ENCODE data around the gene SUCLA2. TPM values are rescaled to one million over a fixed set of nuclear protein-coding genes. Genes with fewer than 3 reads are reported as not detected.
"Not testable (repeated sequence)": the region's sequence is repeated elsewhere in the genome, so short reads cannot be mapped to it uniquely, and the experiment has no call there.

Gene SUCLA2
- total RNA-seq, 1 donor from 2014 or later = 51.9 TPM

GRCh38 chr13:47945738-47946137 is 55.3 kb downstream of the SUCLA2 start:
- no peaks in the 10 kb centered on the region for H3K9me3 Mint-ChIP-seq
- no peak overlapping the region for H3K27ac Mint-ChIP-seq
- TF ChIP-seq, protein P1, sequence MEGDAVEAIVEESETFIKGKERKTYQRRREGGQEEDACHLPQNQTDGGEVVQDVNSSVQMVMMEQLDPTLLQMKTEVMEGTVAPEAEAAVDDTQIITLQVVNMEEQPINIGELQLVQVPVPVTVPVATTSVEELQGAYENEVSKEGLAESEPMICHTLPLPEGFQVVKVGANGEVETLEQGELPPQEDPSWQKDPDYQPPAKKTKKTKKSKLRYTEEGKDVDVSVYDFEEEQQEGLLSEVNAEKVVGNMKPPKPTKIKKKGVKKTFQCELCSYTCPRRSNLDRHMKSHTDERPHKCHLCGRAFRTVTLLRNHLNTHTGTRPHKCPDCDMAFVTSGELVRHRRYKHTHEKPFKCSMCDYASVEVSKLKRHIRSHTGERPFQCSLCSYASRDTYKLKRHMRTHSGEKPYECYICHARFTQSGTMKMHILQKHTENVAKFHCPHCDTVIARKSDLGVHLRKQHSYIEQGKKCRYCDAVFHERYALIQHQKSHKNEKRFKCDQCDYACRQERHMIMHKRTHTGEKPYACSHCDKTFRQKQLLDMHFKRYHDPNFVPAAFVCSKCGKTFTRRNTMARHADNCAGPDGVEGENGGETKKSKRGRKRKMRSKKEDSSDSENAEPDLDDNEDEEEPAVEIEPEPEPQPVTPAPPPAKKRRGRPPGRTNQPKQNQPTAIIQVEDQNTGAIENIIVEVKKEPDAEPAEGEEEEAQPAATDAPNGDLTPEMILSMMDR (conservative IDR thresholded peaks at IDR 0.05) = no peak
- no peaks in the 10 kb centered on the region for H3K4me1 Mint-ChIP-seq (ENCODE audit: unreplicated experiment)
- H3K27me3 Mint-ChIP-seq = no peaks in the 10 kb centered on the region
- DNase-seq (ENCODE audit: extremely low spot score, unreplicated experiment) = no peak
- H3K4me3 Mint-ChIP-seq = no peak overlapping the region
- H3K36me3 Mint-ChIP-seq = peaks cover 39% of the 10 kb centered on the region

- not testable (repeated sequence) for H3K27me3 Mint-ChIP-seq
- H3K36me3 Mint-ChIP-seq = peaks cover 39% of the 10 kb centered on the region
Observed at GRCh38 chr13:47945146-47945545, 55.9 kb downstream of the SUCLA2 start.

GRCh38 chr13:47934371-47934770 is 66.7 kb downstream of the SUCLA2 start:
- TF ChIP-seq, protein P1 (conservative IDR thresholded peaks at IDR 0.05) = no peak
- H3K27me3 Mint-ChIP-seq = no peaks in the 10 kb centered on the region
- peaks cover 23% of the 10 kb centered on the region for H3K36me3 Mint-ChIP-seq
- H3K27ac Mint-ChIP-seq = peak overlapping the region; percentile 37
- no peak for DNase-seq (ENCODE audit: extremely low spot score, unreplicated experiment)
- no peaks in the 10 kb centered on the region for H3K9me3 Mint-ChIP-seq
- H3K4me3 Mint-ChIP-seq = no peak overlapping the region
- peaks cover 20% of the 10 kb centered on the region for H3K4me1 Mint-ChIP-seq (ENCODE audit: unreplicated experiment)

More at GRCh38 chr13:47945146-47945545, 55.9 kb downstream of the SUCLA2 start:
- not testable (repeated sequence) for H3K4me3 Mint-ChIP-seq; H3K9me3 Mint-ChIP-seq; DNase-seq (ENCODE audit: extremely low spot score, unreplicated experiment); H3K4me1 Mint-ChIP-seq (ENCODE audit: unreplicated experiment); H3K27ac Mint-ChIP-seq

GRCh38 chr13:47932950-47933923 is 67.8 kb downstream of the SUCLA2 start:
- no peaks in the 10 kb centered on the region for H3K27me3 Mint-ChIP-seq
- peaks cover 15% of the 10 kb centered on the region for H3K36me3 Mint-ChIP-seq
- TF ChIP-seq, protein P1 (conservative IDR thresholded peaks at IDR 0.05) = no peak
- H3K4me3 Mint-ChIP-seq = no peak overlapping the region
- DNase-seq (ENCODE audit: extremely low spot score, unreplicated experiment) = no peak
- peaks cover 20% of the 10 kb centered on the region for H3K4me1 Mint-ChIP-seq (ENCODE audit: unreplicated experiment)
- H3K27ac Mint-ChIP-seq = peak overlapping the region; percentile 37
- no peaks in the 10 kb centered on the region for H3K9me3 Mint-ChIP-seq

DNA sequence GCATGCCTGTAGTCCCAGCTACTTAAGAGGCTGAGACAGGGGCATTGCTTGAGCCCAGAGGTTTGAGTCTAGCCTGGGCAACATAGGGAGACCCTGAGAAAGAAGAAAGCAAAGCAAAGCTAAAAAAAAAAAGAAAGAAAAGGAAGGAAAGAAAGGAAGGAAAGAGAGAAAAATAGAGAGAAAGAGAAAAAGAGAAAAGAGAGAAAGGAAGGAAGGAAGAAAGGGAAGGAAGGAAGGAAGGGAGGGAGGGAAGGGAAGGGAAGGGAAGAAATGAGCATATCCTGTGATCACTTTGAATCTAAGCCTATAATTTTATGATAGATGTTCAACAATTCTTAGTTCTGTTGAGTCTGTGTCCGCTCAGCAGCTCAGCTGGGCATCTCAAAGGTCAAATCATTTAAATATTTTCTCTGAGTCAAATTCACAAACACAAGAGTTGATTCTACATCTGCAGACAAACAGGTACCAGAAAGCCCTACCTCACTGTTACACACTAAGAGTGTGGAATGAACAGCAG is 70.4 kb downstream of the SUCLA2 start:
- peaks cover 20% of the 10 kb centered on the region for H3K4me1 Mint-ChIP-seq (ENCODE audit: unreplicated experiment)
- TF ChIP-seq, protein P1 (conservative IDR thresholded peaks at IDR 0.05) = no peak
- no peak overlapping the region for H3K4me3 Mint-ChIP-seq
- no peaks in the 10 kb centered on the region for H3K27me3 Mint-ChIP-seq
- H3K9me3 Mint-ChIP-seq = no peaks in the 10 kb centered on the region
- no peak overlapping the region for H3K27ac Mint-ChIP-seq
- peaks cover 3% of the 10 kb centered on the region for H3K36me3 Mint-ChIP-seq
- DNase-seq (ENCODE audit: extremely low spot score, unreplicated experiment) = no peak

DNA sequence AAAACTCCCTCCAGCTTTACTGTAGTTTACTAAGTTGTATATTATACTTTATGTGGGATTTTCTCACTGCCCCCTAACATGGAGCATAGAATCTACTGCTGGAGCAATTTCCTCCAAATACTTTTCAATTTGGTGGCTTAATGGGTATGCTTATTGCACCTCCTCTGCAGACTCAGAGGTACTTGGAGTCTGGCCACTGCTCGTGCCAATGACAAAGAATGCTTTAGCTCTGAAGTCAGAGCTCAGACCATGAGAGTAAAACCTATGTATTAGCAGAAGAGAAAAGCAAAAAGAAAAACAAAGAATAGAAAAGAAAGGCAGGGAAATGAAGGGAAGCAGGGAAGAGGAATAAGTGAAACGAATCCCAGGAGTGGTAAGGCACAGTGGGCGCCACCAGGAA is 71.9 kb downstream of the SUCLA2 start:
- Mint-ChIP-seq H3K4me1 (ENCODE audit: unreplicated experiment) (peaks cover 13% of the 10 kb centered on the region), H3K9me3 (no peaks in the 10 kb centered on the region), H3K27ac (no peak overlapping the region), H3K4me3 (no peak overlapping the region), H3K36me3 (peaks cover 3% of the 10 kb centered on the region), H3K27me3 (no peaks in the 10 kb centered on the region)
- TF ChIP-seq, protein P1 (conservative IDR thresholded peaks at IDR 0.05) = no peak
- DNase-seq (ENCODE audit: extremely low spot score, unreplicated experiment) = no peak
